HCT116 (cell line): ENCODE measurements around the gene SYCE3. TPM values are rescaled to one million over a fixed set of nuclear protein-coding genes. Genes with fewer than 3 reads are reported as not detected.

Experiments
- total RNA-seq: library from RNA; stranded (reverse); gene quantifications from one replicate; pipeline ENCODE4 v1.2.1, GENCODE V29; 2021; ENCODE audit not compliant: unreplicated experiment

Gene SYCE3
- total RNA-seq, 1 experiment from 2014 or later, result not detected

Other genes with a start within 250 kb of the SYCE3 start
- 11.0 TPM for gene DENND6B, start 235.9 kb downstream of the SYCE3 start, total RNA-seq
- gene PPP6R2, start 219.6 kb downstream of the SYCE3 start, total RNA-seq, result 61.3 TPM
- gene SBF1, start 87.9 kb downstream of the SYCE3 start, total RNA-seq, result 91.1 TPM
- 12.8 TPM for gene ADM2, start 81.4 kb downstream of the SYCE3 start, total RNA-seq
- gene MIOX, start 76.1 kb downstream of the SYCE3 start, total RNA-seq, result 0.39 TPM
- 56.9 TPM for gene LMF2, start 55.2 kb downstream of the SYCE3 start, total RNA-seq
- 99.1 TPM for gene NCAPH2, start 54.7 kb downstream of the SYCE3 start, total RNA-seq
- gene SCO2, start 37.3 kb downstream of the SYCE3 start, total RNA-seq, result 7.0 TPM
- 43.2 TPM for gene TYMP, start 32.9 kb downstream of the SYCE3 start, total RNA-seq
- gene KLHDC7B, start 17.0 kb downstream of the SYCE3 start, total RNA-seq, result 0.69 TPM
- 35.1 TPM for gene CPT1B, start 15.5 kb upstream of the SYCE3 start, total RNA-seq
- gene CHKB, start 19.9 kb upstream of the SYCE3 start, total RNA-seq, result 55.1 TPM
- gene MAPK8IP2, start 37.9 kb upstream of the SYCE3 start, total RNA-seq, result 6.4 TPM
- 16.4 TPM for gene ARSA, start 65.2 kb upstream of the SYCE3 start, total RNA-seq
- 16.0 TPM for gene SHANK3, start 109.9 kb upstream of the SYCE3 start, total RNA-seq
- 1.5 TPM for gene ACR, start 175.3 kb upstream of the SYCE3 start, total RNA-seq
- 36.7 TPM for gene RABL2B, start 220.7 kb upstream of the SYCE3 start, total RNA-seq